Measurements from ENCODE around the gene PDCD7.

Gene PDCD7

GRCh38 chr15:65115542-65115941 lies 18.1 kb downstream of the PDCD7 start:
- DNase-seq (ENCODE audit: low read depth): no peak
- no peak overlapping the region for H3K4me3 ChIP-seq (ENCODE audit: low read depth, low read length)
- TF ChIP-seq, protein P1, sequence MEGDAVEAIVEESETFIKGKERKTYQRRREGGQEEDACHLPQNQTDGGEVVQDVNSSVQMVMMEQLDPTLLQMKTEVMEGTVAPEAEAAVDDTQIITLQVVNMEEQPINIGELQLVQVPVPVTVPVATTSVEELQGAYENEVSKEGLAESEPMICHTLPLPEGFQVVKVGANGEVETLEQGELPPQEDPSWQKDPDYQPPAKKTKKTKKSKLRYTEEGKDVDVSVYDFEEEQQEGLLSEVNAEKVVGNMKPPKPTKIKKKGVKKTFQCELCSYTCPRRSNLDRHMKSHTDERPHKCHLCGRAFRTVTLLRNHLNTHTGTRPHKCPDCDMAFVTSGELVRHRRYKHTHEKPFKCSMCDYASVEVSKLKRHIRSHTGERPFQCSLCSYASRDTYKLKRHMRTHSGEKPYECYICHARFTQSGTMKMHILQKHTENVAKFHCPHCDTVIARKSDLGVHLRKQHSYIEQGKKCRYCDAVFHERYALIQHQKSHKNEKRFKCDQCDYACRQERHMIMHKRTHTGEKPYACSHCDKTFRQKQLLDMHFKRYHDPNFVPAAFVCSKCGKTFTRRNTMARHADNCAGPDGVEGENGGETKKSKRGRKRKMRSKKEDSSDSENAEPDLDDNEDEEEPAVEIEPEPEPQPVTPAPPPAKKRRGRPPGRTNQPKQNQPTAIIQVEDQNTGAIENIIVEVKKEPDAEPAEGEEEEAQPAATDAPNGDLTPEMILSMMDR (IDR thresholded peaks at IDR 0.05; ENCODE audit: low read depth, low read length, missing control alignments): no peak

GRCh38 chr15:65115086-65115485 lies 18.5 kb downstream of the PDCD7 start, which contains the start of gene UBAP1L:
Gene UBAP1L (minus strand): TSS chr15:65115200. CDS start chr15:65106215, 8,985 bp downstream.
- H3K4me3 ChIP-seq (ENCODE audit: low read depth, low read length): no peak within 1 kb of the TSS
- DNase-seq (ENCODE audit: low read depth): no peak

GRCh38 chr15:65110676-65111292 lies 22.8 kb downstream of the PDCD7 start:
- DNase-seq (ENCODE audit: low read depth): no peak
- TF ChIP-seq, protein P1 (IDR thresholded peaks at IDR 0.05; ENCODE audit: low read depth, low read length, missing control alignments): no peak
- H3K4me3 ChIP-seq (ENCODE audit: low read depth, low read length): no peak overlapping the region

More at GRCh38 chr15:65115086-65115485, 18.5 kb downstream of the PDCD7 start, which contains the start of gene UBAP1L:
- TF ChIP-seq, protein P1 (IDR thresholded peaks at IDR 0.05; ENCODE audit: low read depth, low read length, missing control alignments): no peak

DNA sequence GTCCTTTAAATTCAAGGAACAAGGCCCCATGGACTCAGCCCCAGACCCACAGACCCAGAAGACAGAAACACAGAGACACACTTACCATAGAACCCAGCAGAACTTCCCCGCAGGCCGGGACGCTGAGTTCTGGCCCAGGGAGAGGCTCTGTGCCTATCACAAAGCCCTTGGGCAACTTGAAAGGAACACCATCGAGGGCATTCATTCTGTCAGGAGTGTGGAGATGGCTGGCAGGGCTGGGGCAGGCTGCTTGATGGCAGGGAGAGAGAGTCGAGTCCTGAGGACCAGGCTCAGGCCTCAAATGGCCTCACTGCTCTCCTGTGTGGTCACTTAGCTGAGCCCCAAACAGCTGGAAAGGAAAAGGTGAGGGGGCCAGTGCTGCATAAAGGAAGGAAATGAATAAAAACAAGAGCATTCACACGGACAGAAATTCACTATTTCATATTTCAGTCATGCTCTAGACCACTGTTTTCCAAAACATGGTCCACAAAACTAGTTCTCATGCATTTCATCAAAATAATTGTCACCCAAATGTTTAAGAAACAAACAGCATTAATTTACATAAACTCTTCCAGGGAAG lies 27.5 kb downstream of the PDCD7 start:
- TF ChIP-seq, protein P1 (IDR thresholded peaks at IDR 0.05; ENCODE audit: low read depth, low read length, missing control alignments): no peak
- DNase-seq (ENCODE audit: low read depth): no peak
- no peak overlapping the region for H3K4me3 ChIP-seq (ENCODE audit: low read depth, low read length)

- H3K4me3 ChIP-seq (ENCODE audit: low read depth, low read length): no peak overlapping the region
- DNase-seq (ENCODE audit: low read depth): no peak
- TF ChIP-seq, protein P1 (IDR thresholded peaks at IDR 0.05; ENCODE audit: low read depth, low read length, missing control alignments): no peak
Observed at GRCh38 chr15:65105038-65105437, 28.6 kb downstream of the PDCD7 start.

GRCh38 chr15:65102912-65103311 lies 30.7 kb downstream of the PDCD7 start:
- TF ChIP-seq, protein P1 (IDR thresholded peaks at IDR 0.05; ENCODE audit: low read depth, low read length, missing control alignments): no peak
- H3K4me3 ChIP-seq (ENCODE audit: low read depth, low read length): no peak overlapping the region
- DNase-seq (ENCODE audit: low read depth): no peak

All from GM12864 (cell line).